Mononuclear cell (primary cell): ENCODE data around the gene KLF11. TPM values are rescaled to one million over a fixed set of nuclear protein-coding genes. Genes with fewer than 3 reads are reported as not detected.

ENCODE experiments used
- H3K27me3 ChIP-seq: 2 replicates; pipeline ENCODE4 v1.6.0; 2011; ENCODE audit warnings: low read length, control low read depth; ENCODE audit not compliant: insufficient read depth
- H3K4me1 ChIP-seq: 2 replicates; pipeline ENCODE4 v1.5.1; 2011; ENCODE audit warnings: mild to moderate bottlenecking, low read length, control low read depth; ENCODE audit not compliant: insufficient read depth
- H3K4me3 ChIP-seq: 2 replicates; pipeline ENCODE4 v1.5.1; 2011; ENCODE audit warnings: mild to moderate bottlenecking, low read length, moderate library complexity
- H3K9me3 ChIP-seq: 2 replicates; pipeline ENCODE4 v1.5.1; 2011; ENCODE audit warnings: low read depth, mild to moderate bottlenecking, control low read depth, low read length
- total RNA-seq: library from RNA; depleted of rRNA; stranded (reverse); fragments of >200 nt; gene quantifications from one replicate; pipeline ENCODE4 v1.2.3, GENCODE V29; 2012

KLF11 gene
- total RNA-seq, 1 donor = 37.7 TPM

- H3K9me3 ChIP-seq = no peaks in the 10 kb centered on the region
- H3K4me1 ChIP-seq = peaks cover 4% of the 10 kb centered on the region
- no peak overlapping the region for H3K4me3 ChIP-seq
- H3K27me3 ChIP-seq = peaks cover 37% of the 10 kb centered on the region
Measured at GRCh38 chr2:10072656-10073480, 29.5 kb downstream of the KLF11 start.

DNA sequence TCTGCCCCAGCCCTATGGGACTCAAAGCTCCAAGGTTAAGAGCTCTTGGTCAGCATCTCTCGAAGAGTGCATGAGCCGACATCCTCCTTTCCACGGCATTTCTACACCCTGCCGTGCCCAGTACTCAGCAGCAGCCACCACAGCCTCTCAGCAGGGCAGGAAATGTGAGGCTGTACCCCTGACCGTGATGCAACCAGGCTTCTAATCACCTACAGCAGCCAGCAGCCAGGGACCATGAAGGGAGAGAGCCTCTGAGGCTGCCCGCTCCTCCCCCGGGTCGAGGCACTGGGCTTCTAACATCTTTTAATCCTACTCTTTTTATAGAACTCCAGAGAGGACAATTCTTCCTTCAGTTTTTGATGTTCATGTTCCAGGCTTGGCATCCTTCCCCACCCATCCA, 30.4 kb downstream of the KLF11 start:
- peaks cover 4% of the 10 kb centered on the region for H3K4me1 ChIP-seq
- peaks cover 45% of the 10 kb centered on the region for H3K27me3 ChIP-seq
- no peaks in the 10 kb centered on the region for H3K9me3 ChIP-seq
- no peak overlapping the region for H3K4me3 ChIP-seq

DNA sequence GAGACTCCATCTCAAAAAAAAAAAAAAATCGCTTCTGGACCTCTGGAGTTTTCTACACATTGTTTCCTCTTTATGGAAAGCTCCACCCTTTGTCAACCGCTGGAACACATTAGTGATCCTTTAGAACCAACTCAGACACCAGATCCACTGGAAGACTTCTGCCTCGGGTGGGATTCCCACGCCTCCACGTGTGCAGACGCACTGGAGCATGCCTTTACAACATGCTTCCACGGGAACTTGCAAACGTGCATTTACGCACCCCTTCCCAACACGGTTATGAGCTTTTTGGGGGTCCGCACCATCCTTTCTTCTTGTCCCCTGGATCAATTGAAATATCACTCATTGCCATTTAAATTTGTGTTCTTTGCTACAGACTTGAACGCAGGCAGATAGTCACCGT, 31.8 kb downstream of the KLF11 start:
- Histone ChIP-seq H3K9me3 (no peaks in the 10 kb centered on the region), H3K4me3 (no peak overlapping the region), H3K4me1 (peaks cover 10% of the 10 kb centered on the region), H3K27me3 (peaks cover 51% of the 10 kb centered on the region)

GRCh38 chr2:10075571-10076209, 32.3 kb downstream of the KLF11 start:
- H3K4me1 ChIP-seq = peaks cover 13% of the 10 kb centered on the region
- H3K4me3 ChIP-seq = no peak overlapping the region
- no peaks in the 10 kb centered on the region for H3K9me3 ChIP-seq
- H3K27me3 ChIP-seq = peaks cover 54% of the 10 kb centered on the region

DNA sequence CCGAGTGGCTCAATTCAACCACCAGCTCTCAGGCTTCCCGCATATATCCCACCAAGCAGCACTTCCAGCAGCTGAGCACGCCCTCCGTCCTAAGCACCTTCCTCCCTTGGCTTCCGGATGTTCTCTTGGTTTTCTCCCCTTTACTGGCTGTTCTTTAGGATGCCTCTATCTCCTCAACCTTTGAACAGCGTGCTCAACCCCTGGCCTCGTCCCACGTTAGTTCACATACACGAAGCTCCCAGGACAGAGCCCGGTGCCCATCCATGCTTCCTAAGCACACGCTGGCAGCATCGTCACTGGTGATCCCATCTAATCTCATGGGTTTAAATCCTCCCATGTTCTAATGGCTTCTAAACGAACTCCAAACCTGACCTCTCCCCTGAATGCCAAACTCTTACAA, 33.2 kb downstream of the KLF11 start:
- no peak overlapping the region for H3K4me3 ChIP-seq
- H3K9me3 ChIP-seq = no peaks in the 10 kb centered on the region
- peaks cover 22% of the 10 kb centered on the region for H3K4me1 ChIP-seq
- peaks cover 62% of the 10 kb centered on the region for H3K27me3 ChIP-seq

- Histone ChIP-seq H3K4me1 (peaks cover 25% of the 10 kb centered on the region), H3K27me3 (peaks cover 67% of the 10 kb centered on the region), H3K4me3 (no peak overlapping the region), H3K9me3 (no peaks in the 10 kb centered on the region)
Measured at GRCh38 chr2:10076988-10077527, 33.7 kb downstream of the KLF11 start.

DNA sequence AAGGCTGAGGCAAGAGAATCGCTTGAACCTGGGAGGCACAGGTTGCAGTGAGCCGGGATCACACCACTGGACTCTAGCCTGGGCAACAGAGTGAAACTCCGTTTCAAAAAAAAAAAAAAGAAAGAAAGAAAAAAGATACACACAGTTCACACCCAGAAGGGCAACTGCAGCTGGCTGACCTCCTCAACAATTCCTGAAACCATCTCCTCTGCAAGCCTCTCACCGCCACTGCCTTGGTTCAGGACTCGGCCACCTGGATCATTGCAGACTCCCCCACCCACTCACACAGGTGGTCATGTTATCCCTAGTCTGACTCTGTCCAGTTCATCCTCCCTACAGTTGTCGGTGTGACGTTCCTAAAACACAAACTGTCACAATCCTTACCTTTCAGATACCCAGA, 34.7 kb downstream of the KLF11 start:
- Histone ChIP-seq H3K27me3 (peaks cover 76% of the 10 kb centered on the region), H3K4me3 (no peak overlapping the region), H3K9me3 (no peaks in the 10 kb centered on the region), H3K4me1 (peaks cover 22% of the 10 kb centered on the region)

DNA sequence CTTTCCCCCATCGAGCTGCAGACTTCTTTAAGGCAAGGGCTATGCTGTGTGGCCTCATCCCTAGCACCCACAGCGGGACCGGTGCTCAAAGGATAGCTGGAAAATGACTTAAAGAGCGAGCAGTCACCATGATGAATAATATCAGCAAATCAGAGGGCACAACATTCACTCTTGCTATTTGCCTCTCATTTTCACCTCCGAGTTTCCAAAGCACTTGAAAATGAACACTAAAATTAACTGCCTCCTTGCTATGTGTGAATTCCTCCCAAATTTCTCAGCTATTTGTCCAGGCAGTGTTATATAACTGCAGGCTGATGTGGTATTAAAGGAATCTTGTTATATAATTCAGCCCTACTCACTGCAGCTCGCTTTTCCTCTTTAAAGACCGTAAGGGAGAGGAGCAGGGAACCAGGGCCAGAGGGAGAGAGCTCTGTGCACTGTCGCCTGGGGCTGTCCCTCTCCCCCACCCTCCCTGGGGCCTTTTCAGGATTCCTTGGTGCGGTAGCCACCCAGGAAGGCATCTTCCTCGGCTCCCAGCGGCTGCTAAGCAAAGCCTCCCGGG, 35.4 kb downstream of the KLF11 start:
- Histone ChIP-seq H3K4me3 (no peak overlapping the region), H3K27me3 (peaks cover 80% of the 10 kb centered on the region), H3K9me3 (no peaks in the 10 kb centered on the region), H3K4me1 (peaks cover 22% of the 10 kb centered on the region)

DNA sequence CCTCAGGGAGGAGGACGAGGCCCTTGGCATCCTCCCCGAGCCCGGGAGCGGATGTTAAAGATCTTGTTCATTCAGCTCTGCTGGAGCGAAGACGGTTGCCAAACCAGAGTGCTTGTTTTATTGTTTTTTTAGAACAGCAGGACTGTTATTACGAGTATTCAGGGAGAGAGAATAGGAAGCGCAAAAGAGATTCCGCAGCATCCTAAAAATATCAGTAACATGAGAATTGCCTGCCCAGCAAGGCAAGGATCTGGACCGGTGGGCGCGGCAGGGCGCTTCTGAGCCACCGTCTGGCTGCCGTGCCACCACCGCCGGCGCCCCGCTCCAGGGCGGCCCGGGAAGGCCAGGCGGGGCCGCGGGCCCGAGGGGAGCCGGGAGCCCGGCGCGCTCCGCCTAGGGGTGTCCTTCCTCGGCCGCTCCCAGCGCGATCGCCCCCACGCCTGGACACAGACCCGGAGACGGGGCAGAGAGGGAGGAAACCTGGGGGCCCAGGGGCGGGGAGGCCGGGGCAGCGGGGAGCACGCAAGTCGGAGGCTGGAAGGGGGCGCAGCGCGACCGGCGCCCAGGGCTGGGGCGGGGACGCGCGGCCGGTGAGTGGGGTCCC, 36.0 kb downstream of the KLF11 start:
- Histone ChIP-seq H3K9me3 (no peaks in the 10 kb centered on the region), H3K4me3 (no peak overlapping the region), H3K27me3 (peaks cover 81% of the 10 kb centered on the region), H3K4me1 (peaks cover 22% of the 10 kb centered on the region)

- peaks cover 22% of the 10 kb centered on the region for H3K4me1 ChIP-seq
- H3K9me3 ChIP-seq = no peaks in the 10 kb centered on the region
- peaks cover 82% of the 10 kb centered on the region for H3K27me3 ChIP-seq
- H3K4me3 ChIP-seq = no peak within 1 kb of the TSS
Measured at GRCh38 chr2:10079870-10080535, 36.7 kb downstream of the KLF11 start, which contains the start of gene CYS1. Gene CYS1, minus strand, starts transcription at chr2:10080411. Its CDS starts 188 bp downstream, at chr2:10080223.

DNA sequence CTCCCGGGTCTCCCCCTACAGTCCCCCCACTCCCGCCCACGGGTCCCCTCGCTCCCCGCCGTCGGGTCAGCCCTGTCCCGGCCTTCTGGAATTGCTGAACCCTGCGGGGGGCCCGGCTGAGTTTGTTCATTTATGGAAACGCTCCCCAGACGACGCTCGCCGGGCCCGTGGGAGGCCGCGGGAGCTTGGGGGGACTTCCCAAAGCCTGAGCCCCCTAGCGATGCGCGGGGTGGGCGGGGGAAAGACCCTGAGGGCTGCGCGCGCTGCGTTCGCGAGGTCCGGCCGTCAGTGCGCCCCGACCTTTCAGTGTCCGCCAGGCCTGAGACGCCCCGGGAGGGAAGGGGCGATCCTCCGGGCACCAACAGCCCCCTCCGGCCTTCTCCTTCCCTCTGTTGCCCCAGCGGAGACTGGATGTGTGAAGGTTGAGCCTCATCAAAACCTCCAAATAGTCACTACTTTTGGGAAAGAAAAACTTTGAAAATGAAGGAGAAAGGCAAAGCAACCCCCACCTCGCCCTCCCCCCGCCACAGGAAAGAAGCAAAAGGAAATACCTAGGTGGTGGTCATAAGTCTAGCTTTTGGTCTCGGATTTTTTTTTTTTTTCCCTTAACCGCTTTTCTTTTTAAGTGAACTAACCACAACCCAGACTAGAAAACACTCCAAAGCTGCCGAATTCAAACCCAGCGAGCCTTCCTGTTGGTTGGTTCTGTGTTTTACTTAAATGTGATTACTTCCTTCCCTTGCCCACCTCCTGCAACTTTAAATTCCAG, 37.4 kb downstream of the KLF11 start:
- Histone ChIP-seq H3K4me1 (peaks cover 22% of the 10 kb centered on the region), H3K4me3 (no peak overlapping the region), H3K9me3 (no peaks in the 10 kb centered on the region), H3K27me3 (peaks cover 80% of the 10 kb centered on the region)

- Histone ChIP-seq H3K27me3 (peaks cover 62% of the 10 kb centered on the region), H3K9me3 (no peaks in the 10 kb centered on the region), H3K4me3 (no peak overlapping the region), H3K4me1 (peaks cover 22% of the 10 kb centered on the region)
Measured at GRCh38 chr2:10083046-10083445, 39.7 kb downstream of the KLF11 start.

GRCh38 chr2:10083692-10084211, 40.4 kb downstream of the KLF11 start:
- H3K9me3 ChIP-seq = no peaks in the 10 kb centered on the region
- H3K27me3 ChIP-seq = peaks cover 55% of the 10 kb centered on the region
- no peak overlapping the region for H3K4me3 ChIP-seq
- H3K4me1 ChIP-seq = peaks cover 22% of the 10 kb centered on the region
